ENCODE results near the gene ABTB2. TPM values are rescaled to one million over a fixed set of nuclear protein-coding genes. Genes with fewer than 3 reads are reported as not detected.

Gene ABTB2
- total and polyA plus RNA-seq, 9 of the 15 experiments (the other 6 are each of a cell fraction or from before 2014, with no cell fraction given), result 0.03 to 0.18 (median 0.12) TPM; not detected in 2

DNA sequence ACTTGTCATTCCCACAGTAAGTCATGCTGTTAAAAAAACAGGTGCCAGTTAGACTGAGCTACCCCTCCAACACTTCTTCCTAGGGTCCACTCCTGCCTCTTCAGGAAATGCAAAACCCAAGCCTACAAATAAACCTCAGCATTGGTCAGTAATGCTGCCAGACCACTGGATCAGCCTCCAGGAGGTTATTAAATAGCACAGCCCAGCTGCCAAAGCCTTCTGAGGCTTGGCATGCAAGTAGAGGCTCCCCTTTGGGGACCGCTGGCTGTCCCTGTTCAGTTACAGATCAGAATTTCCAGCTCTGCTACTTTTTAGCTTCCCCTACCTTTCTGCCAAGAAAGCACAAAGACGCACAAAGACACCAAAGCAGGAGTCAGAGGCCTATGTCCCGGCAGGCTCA, 33.3 kb downstream of the ABTB2 start (continued):
- TF ChIP-seq, protein P1, sequence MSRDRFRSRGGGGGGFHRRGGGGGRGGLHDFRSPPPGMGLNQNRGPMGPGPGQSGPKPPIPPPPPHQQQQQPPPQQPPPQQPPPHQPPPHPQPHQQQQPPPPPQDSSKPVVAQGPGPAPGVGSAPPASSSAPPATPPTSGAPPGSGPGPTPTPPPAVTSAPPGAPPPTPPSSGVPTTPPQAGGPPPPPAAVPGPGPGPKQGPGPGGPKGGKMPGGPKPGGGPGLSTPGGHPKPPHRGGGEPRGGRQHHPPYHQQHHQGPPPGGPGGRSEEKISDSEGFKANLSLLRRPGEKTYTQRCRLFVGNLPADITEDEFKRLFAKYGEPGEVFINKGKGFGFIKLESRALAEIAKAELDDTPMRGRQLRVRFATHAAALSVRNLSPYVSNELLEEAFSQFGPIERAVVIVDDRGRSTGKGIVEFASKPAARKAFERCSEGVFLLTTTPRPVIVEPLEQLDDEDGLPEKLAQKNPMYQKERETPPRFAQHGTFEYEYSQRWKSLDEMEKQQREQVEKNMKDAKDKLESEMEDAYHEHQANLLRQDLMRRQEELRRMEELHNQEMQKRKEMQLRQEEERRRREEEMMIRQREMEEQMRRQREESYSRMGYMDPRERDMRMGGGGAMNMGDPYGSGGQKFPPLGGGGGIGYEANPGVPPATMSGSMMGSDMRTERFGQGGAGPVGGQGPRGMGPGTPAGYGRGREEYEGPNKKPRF (IDR thresholded peaks at IDR 0.05; ENCODE audit: low read depth, low read length), result no peak
- TF ChIP-seq MCM5 (IDR thresholded peaks at IDR 0.05; ENCODE audit: low read depth) (no peak), ZC3H11A (IDR thresholded peaks at IDR 0.05; ENCODE audit: low read depth, low read length) (no peak), NFIC (IDR thresholded peaks at IDR 0.05) (no peak), RBM15 (IDR thresholded peaks at IDR 0.05; ENCODE audit: insufficient read depth, low read length) (no peak), HCFC1 (IDR thresholded peaks at IDR 0.05; ENCODE audit: low read depth, low read length) (no peak), ZBTB7A (IDR thresholded peaks at IDR 0.05; ENCODE audit: borderline replicate concordance, control insufficient read depth, low read depth, low read length) (no peak), JUND (IDR thresholded peaks at IDR 0.05; ENCODE audit: borderline replicate concordance, low read depth, low read length) (no peak), JUND (tag; IDR thresholded peaks at IDR 0.05; ENCODE audit: borderline replicate concordance, low read depth, low read length) (no peak)
- TF ChIP-seq, protein P2, sequence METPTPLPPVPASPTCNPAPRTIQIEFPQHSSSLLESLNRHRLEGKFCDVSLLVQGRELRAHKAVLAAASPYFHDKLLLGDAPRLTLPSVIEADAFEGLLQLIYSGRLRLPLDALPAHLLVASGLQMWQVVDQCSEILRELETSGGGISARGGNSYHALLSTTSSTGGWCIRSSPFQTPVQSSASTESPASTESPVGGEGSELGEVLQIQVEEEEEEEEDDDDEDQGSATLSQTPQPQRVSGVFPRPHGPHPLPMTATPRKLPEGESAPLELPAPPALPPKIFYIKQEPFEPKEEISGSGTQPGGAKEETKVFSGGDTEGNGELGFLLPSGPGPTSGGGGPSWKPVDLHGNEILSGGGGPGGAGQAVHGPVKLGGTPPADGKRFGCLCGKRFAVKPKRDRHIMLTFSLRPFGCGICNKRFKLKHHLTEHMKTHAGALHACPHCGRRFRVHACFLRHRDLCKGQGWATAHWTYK (CRISPR knock-in tag; IDR thresholded peaks at IDR 0.05), result no peak

Data from K562 (cell line).